C4-2B (cell line): Measurements from ENCODE around the gene HID1.

Experiments used
- H3K27ac ChIP-seq: fragments of 450-650 bp; 2 replicates; pipeline ENCODE4 v1.5.1; 2017
- ZFX ChIP-seq: fragments of 450-650 bp; IDR thresholded peaks from 2 replicates; pipeline ENCODE4 v1.6.1; 2017
- TF ChIP-seq, protein P1 (sequence below): fragments of 450-650 bp; conservative IDR thresholded peaks from 2 replicates; pipeline ENCODE4 v1.5.1; 2017; ENCODE audit warnings: mild to moderate bottlenecking

The HID1 gene

DNA sequence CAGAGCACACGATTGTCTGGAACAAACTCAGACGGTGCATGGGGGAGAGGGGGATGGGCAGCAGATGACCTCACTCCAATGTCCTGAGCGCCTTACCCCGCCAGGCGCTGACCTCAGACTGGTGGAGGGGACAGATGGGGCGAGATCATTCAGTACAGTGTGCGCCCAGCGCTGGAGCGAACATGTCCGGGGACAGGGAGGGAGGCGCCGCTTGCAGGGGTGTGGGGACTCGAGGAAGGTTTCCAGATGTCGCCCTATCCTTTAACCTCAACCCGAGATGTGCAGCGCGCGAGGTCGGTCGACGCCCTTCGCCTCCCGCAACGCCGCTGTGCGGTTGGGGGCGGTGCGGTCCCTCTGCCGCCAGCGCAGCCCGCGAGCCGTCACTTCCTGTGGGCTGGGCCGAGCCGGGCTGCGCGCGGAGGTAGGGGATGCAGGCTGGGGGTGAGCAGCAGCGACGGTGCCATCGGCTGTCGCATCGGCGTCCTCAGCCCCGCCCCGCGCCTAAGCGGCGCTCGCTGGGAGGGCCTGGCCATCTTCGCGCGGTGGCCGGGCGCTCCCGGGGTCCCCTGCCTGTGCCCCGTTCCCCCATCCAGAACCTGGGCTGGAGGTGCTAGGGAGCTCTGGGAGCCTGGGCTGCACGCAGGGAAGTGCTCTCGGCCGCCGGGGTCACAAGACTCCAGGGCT is 9.6 kb upstream of the HID1 start:
- peak; percentile 13; the same call in 1 of the 2 replicates for TF ChIP-seq ZFX
- TF ChIP-seq, protein P1, sequence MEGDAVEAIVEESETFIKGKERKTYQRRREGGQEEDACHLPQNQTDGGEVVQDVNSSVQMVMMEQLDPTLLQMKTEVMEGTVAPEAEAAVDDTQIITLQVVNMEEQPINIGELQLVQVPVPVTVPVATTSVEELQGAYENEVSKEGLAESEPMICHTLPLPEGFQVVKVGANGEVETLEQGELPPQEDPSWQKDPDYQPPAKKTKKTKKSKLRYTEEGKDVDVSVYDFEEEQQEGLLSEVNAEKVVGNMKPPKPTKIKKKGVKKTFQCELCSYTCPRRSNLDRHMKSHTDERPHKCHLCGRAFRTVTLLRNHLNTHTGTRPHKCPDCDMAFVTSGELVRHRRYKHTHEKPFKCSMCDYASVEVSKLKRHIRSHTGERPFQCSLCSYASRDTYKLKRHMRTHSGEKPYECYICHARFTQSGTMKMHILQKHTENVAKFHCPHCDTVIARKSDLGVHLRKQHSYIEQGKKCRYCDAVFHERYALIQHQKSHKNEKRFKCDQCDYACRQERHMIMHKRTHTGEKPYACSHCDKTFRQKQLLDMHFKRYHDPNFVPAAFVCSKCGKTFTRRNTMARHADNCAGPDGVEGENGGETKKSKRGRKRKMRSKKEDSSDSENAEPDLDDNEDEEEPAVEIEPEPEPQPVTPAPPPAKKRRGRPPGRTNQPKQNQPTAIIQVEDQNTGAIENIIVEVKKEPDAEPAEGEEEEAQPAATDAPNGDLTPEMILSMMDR = no peak
- peak overlapping the region; percentile 86 for H3K27ac ChIP-seq

DNA sequence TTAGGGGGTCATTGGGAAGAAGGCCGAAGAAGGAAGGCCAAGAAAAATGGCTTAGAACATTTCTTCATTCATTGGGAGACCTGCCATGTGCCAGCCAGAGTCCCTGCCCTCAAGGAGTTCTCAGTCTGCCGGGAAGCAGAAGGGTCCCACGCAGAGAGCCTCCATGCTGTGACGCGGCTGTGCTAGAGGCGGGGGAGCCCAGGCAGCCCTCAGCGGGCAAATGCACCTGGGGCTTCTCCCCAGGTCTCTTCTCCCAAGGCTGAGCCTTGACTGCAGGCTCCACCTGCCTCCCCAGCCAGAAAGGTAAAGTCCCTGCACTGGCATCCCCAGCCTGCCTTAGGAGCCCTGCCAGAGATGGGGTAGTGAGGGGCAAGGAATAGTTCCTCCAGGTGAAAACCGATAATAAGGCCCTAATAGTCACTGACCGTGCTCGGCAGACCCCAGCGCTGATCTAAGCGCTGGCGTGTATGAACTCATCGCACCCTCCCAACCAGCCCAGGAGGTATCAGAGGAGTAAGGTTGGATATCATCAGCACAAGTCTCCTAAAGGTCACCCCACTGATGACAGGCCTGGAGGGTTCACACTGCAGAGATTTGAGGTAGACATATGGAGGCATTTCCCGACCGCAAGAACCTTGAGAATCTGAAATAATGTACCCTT is 8.9 kb upstream of the HID1 start:
- no peak for TF ChIP-seq ZFX
- TF ChIP-seq, protein P1 = no peak
- peak overlapping the region; percentile 86 for H3K27ac ChIP-seq

DNA sequence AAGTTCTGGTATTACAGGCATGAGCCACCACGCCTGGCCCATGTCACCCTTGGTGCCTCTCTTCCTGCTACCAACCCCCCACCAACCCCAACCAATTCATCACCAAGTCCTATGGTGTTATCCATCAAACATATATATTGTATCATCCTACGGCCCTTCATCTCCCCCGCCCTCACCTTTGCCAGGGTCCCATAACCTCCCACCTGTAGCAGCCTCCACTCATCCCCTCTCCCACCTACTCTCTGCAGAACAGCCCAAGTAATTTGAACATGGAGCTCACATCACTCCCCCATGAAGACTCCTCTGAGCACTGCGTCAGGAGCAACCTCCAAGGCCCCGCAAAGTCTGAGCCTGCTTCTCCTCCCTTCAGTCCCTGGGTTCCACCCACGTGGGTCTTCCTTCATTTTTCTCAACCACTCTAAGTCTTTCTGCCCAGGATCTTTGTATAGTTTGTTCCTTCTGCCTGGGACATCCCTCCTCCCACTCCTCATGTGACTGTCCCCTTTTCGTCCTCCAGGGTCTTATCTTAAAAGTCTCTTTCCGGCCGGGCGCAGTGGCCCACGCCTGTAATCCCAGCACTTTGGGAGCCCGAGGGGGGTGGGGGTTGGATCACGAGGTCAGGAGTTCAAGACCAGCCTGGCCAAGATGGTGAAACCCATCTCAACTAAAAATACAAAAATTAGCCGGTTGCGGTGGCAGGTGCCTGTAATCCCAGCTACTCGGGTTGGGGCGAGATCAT is 7.0 kb upstream of the HID1 start:
- TF ChIP-seq ZFX = no peak
- TF ChIP-seq, protein P1 = no peak
- no peak overlapping the region for H3K27ac ChIP-seq

DNA sequence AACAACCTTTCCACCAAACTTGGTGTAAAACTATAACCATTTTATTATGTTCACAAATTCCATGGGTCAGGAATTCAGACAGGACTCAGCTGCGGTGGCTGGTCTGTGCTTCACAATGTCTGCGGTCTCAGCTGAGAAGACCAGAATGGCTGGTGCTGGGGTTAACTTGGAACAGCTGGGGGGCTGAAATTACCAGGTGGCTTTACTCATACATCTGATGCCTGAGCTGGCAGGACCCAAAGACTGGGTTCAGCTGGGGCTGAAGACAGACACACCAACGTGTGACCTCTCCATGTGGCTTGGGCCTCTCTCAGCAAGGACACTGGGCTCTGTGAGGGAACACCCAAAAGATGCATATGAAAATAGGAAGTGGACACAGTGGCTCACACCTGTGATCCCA is 5.7 kb upstream of the HID1 start:
- TF ChIP-seq ZFX = no peak
- TF ChIP-seq, protein P1 = no peak
- H3K27ac ChIP-seq = no peak overlapping the region

DNA sequence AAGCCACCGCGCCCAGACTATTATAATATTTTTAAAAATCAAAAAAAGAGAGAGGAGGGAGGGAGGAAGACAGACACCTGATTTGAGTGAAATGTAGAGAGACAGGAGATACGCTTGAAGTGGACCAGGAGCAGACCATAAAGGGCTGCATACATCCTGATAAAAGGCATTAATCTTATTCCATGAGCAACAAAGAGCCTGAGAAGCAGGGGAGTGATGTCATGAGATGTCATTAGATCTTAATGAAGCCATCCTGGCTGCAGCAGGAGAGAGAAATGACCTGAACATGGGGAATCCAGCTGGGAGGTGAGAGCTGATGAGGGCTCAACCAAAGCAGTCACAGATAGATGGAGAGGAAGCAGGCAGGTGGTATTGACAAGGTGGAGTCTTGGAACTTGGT is 5.2 kb upstream of the HID1 start:
- TF ChIP-seq, protein P1 = no peak
- no peak for TF ChIP-seq ZFX

DNA sequence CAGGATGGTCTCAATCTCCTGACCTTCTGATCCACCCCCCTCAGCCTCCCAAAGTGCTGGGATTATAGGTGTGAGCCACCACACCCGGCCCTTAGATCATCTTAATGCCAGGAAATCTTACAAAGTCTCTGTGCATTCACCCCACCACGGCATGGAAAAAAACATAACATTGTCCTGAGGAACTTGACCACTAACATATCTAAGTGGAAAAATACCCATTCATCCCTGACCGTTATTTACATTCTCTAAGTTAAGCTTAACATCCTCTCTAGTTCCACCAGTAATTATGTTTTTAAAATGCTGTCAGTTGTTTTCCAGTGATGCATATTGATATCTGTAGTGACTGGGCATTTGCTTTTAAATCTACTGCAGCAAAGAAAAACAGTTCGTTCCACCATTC is 3.4 kb upstream of the HID1 start:
- TF ChIP-seq, protein P1 = no peak
- TF ChIP-seq ZFX = no peak
- no peak overlapping the region for H3K27ac ChIP-seq

More for the DNA sequence above, 5.2 kb upstream of the HID1 start:
- no peak overlapping the region for H3K27ac ChIP-seq

DNA sequence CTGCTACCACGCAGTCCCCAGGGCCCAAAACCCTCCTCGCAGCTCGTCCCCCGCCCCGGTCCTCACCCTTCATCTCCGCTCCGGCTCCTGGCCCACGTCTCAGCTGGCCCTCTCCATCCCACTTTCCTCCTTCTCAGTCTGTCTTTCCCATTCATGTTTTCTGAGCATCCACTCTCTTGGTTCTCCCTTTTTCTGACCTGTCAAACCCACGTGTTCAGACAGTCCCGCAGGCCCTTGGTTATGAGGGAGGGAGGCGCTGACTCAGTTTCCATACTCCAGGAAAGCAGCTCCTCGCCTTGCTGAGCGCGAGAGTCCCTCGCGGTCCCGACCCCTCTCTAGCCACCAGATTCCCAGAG is 392 bp upstream of the HID1 start:
- H3K27ac ChIP-seq = peak overlapping the region; percentile 95; the same call in 1 of the 2 replicates
- TF ChIP-seq, protein P1 = no peak
- TF ChIP-seq ZFX = no peak
